Psoas muscle (tissue), 8 donors: ENCODE data around the gene CDKN2AIPNL. TPM values are rescaled to one million over a fixed set of nuclear protein-coding genes. Genes with fewer than 3 reads are reported as not detected.
A peak's percentile ranks its signal among the peaks of the same experiment; 100 is the strongest.
"Not testable (repeated sequence)": the region's sequence is repeated elsewhere in the genome, so short reads cannot be mapped to it uniquely, and the experiment has no call there.

ENCODE experiments used
- ATAC-seq, 4 donors: fragments of 200-7000 bp; cut with Tn5 transposase; one replicate each; pipeline ENCODE4 v1.9.1; 2020; ENCODE audit warnings: moderate library complexity in 3 of 4, mild to moderate bottlenecking in 2 of 4
- DNase-seq, 2 donors: peaks; one replicate each; pipeline ENCODE4 v3.0.0-alpha.2; 2020
- H3K27ac ChIP-seq: fragments of 200-600 bp; one replicate; pipeline ENCODE4 v1.8.0; 2022
- H3K27me3 ChIP-seq, 3 donors: fragments of 200-600 bp in 1 of 3; one replicate each; pipeline versions ENCODE4 v1.6.1 to v1.8.0; 2013 to 2022; ENCODE audit warnings: low read length in 2 of 3, mild to moderate bottlenecking in 2 of 3, moderate library complexity in 1 of 3; ENCODE audit not compliant: insufficient read depth in 3 of 3
- H3K36me3 ChIP-seq, 2 donors: fragments of 200-600 bp in 1 of 2; one replicate each; pipeline versions ENCODE4 v1.6.1 to v1.8.0; 2013 to 2022; ENCODE audit warnings: low read depth in 1 of 2, mild to moderate bottlenecking in 1 of 2, moderate library complexity in 1 of 2; ENCODE audit not compliant: insufficient read depth in 1 of 2
- H3K4me1 ChIP-seq: fragments of 200-600 bp; one replicate; pipeline ENCODE4 v1.8.0; 2022
- H3K4me3 ChIP-seq: fragments of 200-600 bp; one replicate; pipeline ENCODE4 v1.8.0; 2022; ENCODE audit warnings: mild to moderate bottlenecking
- H3K9me3 ChIP-seq: fragments of 200-600 bp; one replicate; pipeline ENCODE4 v1.8.0; 2022
- CTCF ChIP-seq: fragments of 200-600 bp; IDR thresholded peaks from one replicate; pipeline ENCODE4 v1.8.0; 2022; ENCODE audit warnings: antibody characterized with exemption
- WGBS, 3 donors: extraction: QIAGEN DNeasy Blood & Tissue Kit; methylation state at CpG; one replicate each; pipeline versions ENCODE4 v1.1.6 to v1.1.7; 2013; 5-methylcytosine and 5-hydroxymethylcytosine counted together
- intact Hi-C, 2 donors: fragments of 100-400 bp; cut with DNase I; formaldehyde crosslinking; loops; one replicate each; pipeline versions ENCODE4 v1.11.0 to v1.14.2; 2022
- polyA plus RNA-seq, 3 donors: library from polyadenylated mRNA; stranded (reverse); fragments of 200-250 nt; gene quantifications; one replicate each; pipeline ENCODE4 v1.2.3, GENCODE V29; 2013
- total RNA-seq, 4 donors: library from RNA; stranded (reverse); fragmentation: NEBNext Ultra II Directional in 2 of 4; extraction: Animal tissue kit (Norgen Biotek cat#: 25700) in 2 of 4; gene quantifications; one replicate each; pipeline versions ENCODE4 v1.2.1 to v1.2.4, GENCODE V29; 2021 to 2023
- donor health status: healthy with polysubstance abuse.
- donor health status: DM: no; HTN: no; CAD: no; lungs with moderate emphysema.
- donor health status: Bipolar disorder and iron deficiency.
- donor health status: healthy.
- donor health status: DM: yes; HTN: yes; CAD: no.
- donor health status: DM: no; HTN: no; CAD: no.
- donor health status: DM: no; HTN: no; CAD: no.
- donor health status: DM: yes; HTN: yes; CAD: no.

Gene CDKN2AIPNL
- total and polyA plus RNA-seq, 7 donors: 31.4 to 60.9 (median 42.0) TPM

GRCh38 chr5:134374232-134374631, 37.4 kb downstream of the CDKN2AIPNL start:
- DNase-seq (no peak), ATAC-seq (no peak)
- Histone ChIP-seq H3K27ac (peak overlapping the region; percentile 32), H3K4me3 (peak overlapping the region; percentile 100), H3K9me3 (no peaks in the 10 kb centered on the region), H3K27me3 (no peaks in the 10 kb centered on the region), H3K36me3 (peaks cover 8 to 53% of the 10 kb centered on the region in 2 donors), H3K4me1 (peaks cover 59% of the 10 kb centered on the region)
- 48 to 59% (median 56%) methylated on average over 3 of the region's 3 CpGs for WGBS, 3 donors
- TF ChIP-seq CTCF: no peak
- intact Hi-C loops: loop anchor here in 1 of 2 donors (5.0 kb wide), 1 partner anchor 63 kb away; no protein-coding TSS in a partner anchor

- intact Hi-C loops: loop anchor here in 1 of 2 donors (5.0 kb wide), 1 partner anchor 64 kb away; no protein-coding TSS in a partner anchor
- Histone ChIP-seq H3K4me1 (peaks cover 61% of the 10 kb centered on the region), H3K4me3 (peak overlapping the region; percentile 100)
Observed at GRCh38 chr5:134373633-134374032, 38.0 kb downstream of the CDKN2AIPNL start.

GRCh38 chr5:134371834-134372340, 39.8 kb downstream of the CDKN2AIPNL start:
- no peaks in the 10 kb centered on the region for H3K9me3 ChIP-seq
- no peaks in the 10 kb centered on the region for H3K27me3 ChIP-seq
- DNase-seq: peak; percentile 76 to 92
- peak; percentile 75 to 79 (median 78) for ATAC-seq
- intact Hi-C loops: loop anchor here in 1 of 2 donors (2.0 to 5.0 kb wide), 2 partner anchors 65 to 155 kb away; no protein-coding TSS in a partner anchor
- peaks cover 45% of the 10 kb centered on the region for H3K4me1 ChIP-seq
- WGBS, 3 donors: 0 to 1% (median 1%) methylated on average over 28 to 29 of the region's 29 CpGs
- H3K27ac ChIP-seq: peak overlapping the region; percentile 100
- H3K4me3 ChIP-seq: peak overlapping the region; percentile 100
- peaks cover 2 to 36% of the 10 kb centered on the region in 2 donors for H3K36me3 ChIP-seq
- no peak for TF ChIP-seq CTCF

More at GRCh38 chr5:134373633-134374032, 38.0 kb downstream of the CDKN2AIPNL start:
- ATAC-seq, H3K27me3 ChIP-seq, DNase-seq, H3K9me3 ChIP-seq: not testable (repeated sequence)
- 61 to 77% (median 73%) methylated on average over 4 to 5 of the region's 5 CpGs for WGBS, 3 donors
- Histone ChIP-seq H3K36me3 (peaks cover 8 to 47% of the 10 kb centered on the region in 2 donors), H3K27ac (peak overlapping the region; percentile 100)

- Histone ChIP-seq H3K27ac (peak within 1 kb of the TSS; percentile 100), H3K27me3 (no peaks in the 10 kb centered on the region), H3K4me1 (peaks cover 40% of the 10 kb centered on the region), H3K4me3 (peak within 1 kb of the TSS; percentile 100), H3K9me3 (no peaks in the 10 kb centered on the region), H3K36me3 (peaks cover 2 to 29% of the 10 kb centered on the region in 2 donors)
- intact Hi-C loops: loop anchor here in 1 of 2 donors (2.0 to 5.0 kb wide), 2 partner anchors 66 to 156 kb away; no protein-coding TSS in a partner anchor
- 0% methylated on average over 52 to 74 of the region's 74 CpGs for WGBS, 3 donors
- peak; percentile 97 to 98 for DNase-seq
- no peak for TF ChIP-seq CTCF
- ATAC-seq: peak; percentile 82 to 87 (median 84)
Observed at GRCh38 chr5:134370871-134371833, 40.5 kb downstream of the CDKN2AIPNL start, which contains the start of gene UBE2B. Gene UBE2B (plus strand): TSS chr5:134371569. CDS start chr5:134371596, 27 bp downstream.
